HEK293 (cell line): ENCODE results near the gene PSMD5.

Experiments used
- KLF16 ChIP-seq: fragments of 450-650 bp; formaldehyde crosslinking; IDR thresholded peaks from 2 replicates; pipeline ENCODE4 v1.5.1; 2017; ENCODE audit warnings: missing biosample characterization, missing genetic modification characterization
- YY1 ChIP-seq: fragments of 450-650 bp; formaldehyde crosslinking; IDR thresholded peaks from 2 replicates; pipeline ENCODE4 v1.5.1; 2018; ENCODE audit warnings: missing biosample characterization, missing genetic modification characterization
- ZBTB20 ChIP-seq: fragments of 450-650 bp; formaldehyde crosslinking; IDR thresholded peaks from 2 replicates; pipeline ENCODE4 v1.5.1; 2016; ENCODE audit warnings: missing biosample characterization, missing genetic modification characterization
- ZBTB21 ChIP-seq: fragments of 450-650 bp; formaldehyde crosslinking; IDR thresholded peaks from 2 replicates; pipeline ENCODE4 v1.5.1; 2017; ENCODE audit warnings: missing biosample characterization, missing genetic modification characterization
- ZNF274 ChIP-seq, 2 experiments: fragments of 200-500 bp in 1 of 2; fragments of 450-650 bp in 1 of 2; sonication (Bioruptor generic) in 1 of 2; formaldehyde crosslinking in 1 of 2; IDR thresholded peaks; 2 replicates each; pipeline versions ENCODE4 v1.5.1 to v1.6.1; 2014 to 2016; ENCODE audit warnings: borderline replicate concordance in 1 of 2, inconsistent platforms in 1 of 2, low read length in 1 of 2, missing biosample characterization in 1 of 2, missing genetic modification characterization in 1 of 2
- ZNF292 ChIP-seq: fragments of 450-650 bp; formaldehyde crosslinking; IDR thresholded peaks from 2 replicates; pipeline ENCODE4 v1.5.1; 2016; ENCODE audit warnings: low read depth, missing biosample characterization, missing genetic modification characterization, borderline replicate concordance
- ZNF404 ChIP-seq: fragments of 450-650 bp; formaldehyde crosslinking; IDR thresholded peaks from 2 replicates; pipeline ENCODE4 v1.5.1; 2017; ENCODE audit warnings: missing biosample characterization, missing genetic modification characterization
- ZNF433 ChIP-seq: fragments of 450-650 bp; formaldehyde crosslinking; IDR thresholded peaks from 2 replicates; pipeline ENCODE4 v1.5.1; 2016; ENCODE audit warnings: missing biosample characterization, missing genetic modification characterization, low read depth
- TF ChIP-seq, protein P1 (sequence below): fragments of 450-650 bp; formaldehyde crosslinking; IDR thresholded peaks from 2 replicates; pipeline ENCODE4 v1.5.1; 2016; ENCODE audit warnings: missing biosample characterization, missing genetic modification characterization
- TF ChIP-seq, protein P2 (sequence below): fragments of 450-650 bp; formaldehyde crosslinking; IDR thresholded peaks from 2 replicates; pipeline ENCODE4 v1.5.1; 2016; ENCODE audit warnings: missing biosample characterization, missing genetic modification characterization
- TF ChIP-seq, protein P3 (sequence below): fragments of 450-650 bp; formaldehyde crosslinking; IDR thresholded peaks from 2 replicates; pipeline ENCODE4 v1.5.1; 2016; ENCODE audit warnings: missing biosample characterization, missing genetic modification characterization
- TF ChIP-seq, protein P4 (sequence below): sonication (generic); formaldehyde crosslinking; IDR thresholded peaks from 2 replicates; pipeline ENCODE4 v1.8.1; 2022; ENCODE audit warnings: mild to moderate bottlenecking, moderate library complexity, missing genetic modification reagents
- TF ChIP-seq, protein P5 (sequence below): fragments of 450-650 bp; formaldehyde crosslinking; IDR thresholded peaks from 2 replicates; pipeline ENCODE4 v1.5.1; 2016; ENCODE audit warnings: missing biosample characterization, missing genetic modification characterization

DNA sequence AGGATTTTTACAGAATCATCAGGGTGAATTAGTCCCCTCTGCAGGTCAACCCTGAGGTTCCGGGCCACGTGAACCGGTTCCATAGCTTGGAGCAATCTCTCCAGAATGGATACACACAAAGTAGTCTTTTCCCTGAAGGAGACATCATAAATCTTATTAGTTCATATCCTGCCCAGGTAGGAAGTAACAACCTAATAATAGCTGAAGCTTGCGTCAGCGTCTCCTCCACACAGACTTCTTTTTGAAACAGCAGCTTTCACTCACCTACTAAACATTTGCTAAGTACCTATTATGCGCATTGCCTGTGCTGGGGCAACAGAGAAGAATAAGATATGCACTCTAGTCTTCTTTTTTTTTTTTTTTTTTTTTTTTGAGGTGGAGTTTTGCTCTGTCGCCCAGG, 9.4 kb downstream of the PSMD5 start:
- TF ChIP-seq ZNF404: no peak
- TF ChIP-seq, protein P1, sequence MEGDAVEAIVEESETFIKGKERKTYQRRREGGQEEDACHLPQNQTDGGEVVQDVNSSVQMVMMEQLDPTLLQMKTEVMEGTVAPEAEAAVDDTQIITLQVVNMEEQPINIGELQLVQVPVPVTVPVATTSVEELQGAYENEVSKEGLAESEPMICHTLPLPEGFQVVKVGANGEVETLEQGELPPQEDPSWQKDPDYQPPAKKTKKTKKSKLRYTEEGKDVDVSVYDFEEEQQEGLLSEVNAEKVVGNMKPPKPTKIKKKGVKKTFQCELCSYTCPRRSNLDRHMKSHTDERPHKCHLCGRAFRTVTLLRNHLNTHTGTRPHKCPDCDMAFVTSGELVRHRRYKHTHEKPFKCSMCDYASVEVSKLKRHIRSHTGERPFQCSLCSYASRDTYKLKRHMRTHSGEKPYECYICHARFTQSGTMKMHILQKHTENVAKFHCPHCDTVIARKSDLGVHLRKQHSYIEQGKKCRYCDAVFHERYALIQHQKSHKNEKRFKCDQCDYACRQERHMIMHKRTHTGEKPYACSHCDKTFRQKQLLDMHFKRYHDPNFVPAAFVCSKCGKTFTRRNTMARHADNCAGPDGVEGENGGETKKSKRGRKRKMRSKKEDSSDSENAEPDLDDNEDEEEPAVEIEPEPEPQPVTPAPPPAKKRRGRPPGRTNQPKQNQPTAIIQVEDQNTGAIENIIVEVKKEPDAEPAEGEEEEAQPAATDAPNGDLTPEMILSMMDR (tag by site-specific recombination): no peak
- TF ChIP-seq, protein P2, sequence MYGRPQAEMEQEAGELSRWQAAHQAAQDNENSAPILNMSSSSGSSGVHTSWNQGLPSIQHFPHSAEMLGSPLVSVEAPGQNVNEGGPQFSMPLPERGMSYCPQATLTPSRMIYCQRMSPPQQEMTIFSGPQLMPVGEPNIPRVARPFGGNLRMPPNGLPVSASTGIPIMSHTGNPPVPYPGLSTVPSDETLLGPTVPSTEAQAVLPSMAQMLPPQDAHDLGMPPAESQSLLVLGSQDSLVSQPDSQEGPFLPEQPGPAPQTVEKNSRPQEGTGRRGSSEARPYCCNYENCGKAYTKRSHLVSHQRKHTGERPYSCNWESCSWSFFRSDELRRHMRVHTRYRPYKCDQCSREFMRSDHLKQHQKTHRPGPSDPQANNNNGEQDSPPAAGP: no peak
- no peak for TF ChIP-seq ZNF292
- no peak for TF ChIP-seq ZNF274 (IDR thresholded peaks at IDR 0.05; ENCODE audit: low read length)
- no peak for TF ChIP-seq ZNF274 (tag by site-specific recombination; IDR thresholded peaks at IDR 0.05; ENCODE audit: borderline replicate concordance)
- no peak for TF ChIP-seq ZBTB20 (tag by site-specific recombination)
- TF ChIP-seq YY1 (tag by site-specific recombination): no peak
- TF ChIP-seq, protein P3, sequence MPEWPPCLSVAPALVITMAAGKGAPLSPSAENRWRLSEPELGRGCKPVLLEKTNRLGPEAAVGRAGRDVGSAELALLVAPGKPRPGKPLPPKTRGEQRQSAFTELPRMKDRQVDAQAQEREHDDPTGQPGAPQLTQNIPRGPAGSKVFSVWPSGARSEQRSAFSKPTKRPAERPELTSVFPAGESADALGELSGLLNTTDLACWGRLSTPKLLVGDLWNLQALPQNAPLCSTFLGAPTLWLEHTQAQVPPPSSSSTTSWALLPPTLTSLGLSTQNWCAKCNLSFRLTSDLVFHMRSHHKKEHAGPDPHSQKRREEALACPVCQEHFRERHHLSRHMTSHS (tag by site-specific recombination): no peak
- TF ChIP-seq ZBTB21 (tag by site-specific recombination): no peak
- no peak for TF ChIP-seq KLF16 (tag by site-specific recombination)
- TF ChIP-seq, protein P4, sequence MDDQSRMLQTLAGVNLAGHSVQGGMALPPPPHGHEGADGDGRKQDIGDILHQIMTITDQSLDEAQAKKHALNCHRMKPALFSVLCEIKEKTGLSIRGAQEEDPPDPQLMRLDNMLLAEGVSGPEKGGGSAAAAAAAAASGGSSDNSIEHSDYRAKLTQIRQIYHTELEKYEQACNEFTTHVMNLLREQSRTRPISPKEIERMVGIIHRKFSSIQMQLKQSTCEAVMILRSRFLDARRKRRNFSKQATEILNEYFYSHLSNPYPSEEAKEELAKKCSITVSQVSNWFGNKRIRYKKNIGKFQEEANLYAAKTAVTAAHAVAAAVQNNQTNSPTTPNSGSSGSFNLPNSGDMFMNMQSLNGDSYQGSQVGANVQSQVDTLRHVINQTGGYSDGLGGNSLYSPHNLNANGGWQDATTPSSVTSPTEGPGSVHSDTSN (CRISPR knock-in tag): no peak
- TF ChIP-seq, protein P5, sequence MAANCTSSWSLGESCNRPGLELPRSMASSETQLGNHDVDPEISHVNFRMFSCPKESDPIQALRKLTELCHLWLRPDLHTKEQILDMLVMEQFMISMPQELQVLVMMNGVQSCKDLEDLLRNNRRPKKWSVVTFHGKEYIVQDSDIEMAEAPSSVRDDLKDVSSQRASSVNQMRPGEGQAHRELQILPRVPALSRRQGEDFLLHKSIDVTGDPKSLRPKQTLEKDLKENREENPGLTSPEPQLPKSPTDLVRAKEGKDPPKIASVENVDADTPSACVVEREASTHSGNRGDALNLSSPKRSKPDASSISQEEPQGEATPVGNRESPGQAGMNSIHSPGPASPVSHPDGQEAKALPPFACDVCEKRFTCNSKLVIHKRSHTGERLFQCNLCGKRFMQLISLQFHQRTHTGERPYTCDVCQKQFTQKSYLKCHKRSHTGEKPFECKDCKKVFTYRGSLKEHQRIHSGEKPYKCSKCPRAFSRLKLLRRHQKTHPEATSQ (tag by site-specific recombination): no peak
- no peak for TF ChIP-seq ZNF433
